GM18907 (cell line): Measurements from ENCODE around the gene KCNT1.

Experiments
- ATAC-seq: cut with Tn5 transposase; IDR thresholded peaks from one replicate; pipeline ENCODE4 v1.9.1; 2021; ENCODE audit warnings: mild to moderate bottlenecking, moderate library complexity; ENCODE audit not compliant: unreplicated experiment

The KCNT1 gene

GRCh38 chr9:135815830-135816650, 114.1 kb downstream of the KCNT1 start:
- ATAC-seq, result no peak

- ATAC-seq, result no peak
These were observed 114.6 kb downstream of the KCNT1 start for GRCh38 chr9:135816651-135816970.

- ATAC-seq, result no peak
These were observed 116.1 kb downstream of the KCNT1 start for GRCh38 chr9:135817951-135818717.

GRCh38 chr9:135818718-135819475, 116.9 kb downstream of the KCNT1 start:
- ATAC-seq, result no peak

- ATAC-seq, result no peak
These were observed 117.9 kb downstream of the KCNT1 start for GRCh38 chr9:135819905-135820304.

DNA sequence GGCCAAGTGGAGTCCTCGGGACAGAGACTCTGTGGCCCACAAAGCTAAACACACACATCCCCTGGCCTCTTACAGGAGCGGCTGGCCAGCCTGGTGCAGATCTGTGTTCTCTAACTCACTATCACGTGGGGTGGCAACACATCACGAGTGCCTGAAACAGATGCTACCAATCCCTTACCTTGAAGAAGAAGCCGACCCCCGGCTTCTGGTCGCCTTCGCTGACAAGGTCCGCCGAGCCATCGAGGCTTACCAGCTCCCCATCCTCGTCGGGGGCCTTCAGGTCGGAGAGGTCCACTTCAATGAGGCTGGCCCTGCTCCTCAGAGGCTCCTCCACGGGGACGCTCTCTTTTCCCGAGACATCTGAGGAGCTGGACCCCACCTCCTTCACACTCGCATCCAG, 118.7 kb downstream of the KCNT1 start:
- ATAC-seq, result no peak

DNA sequence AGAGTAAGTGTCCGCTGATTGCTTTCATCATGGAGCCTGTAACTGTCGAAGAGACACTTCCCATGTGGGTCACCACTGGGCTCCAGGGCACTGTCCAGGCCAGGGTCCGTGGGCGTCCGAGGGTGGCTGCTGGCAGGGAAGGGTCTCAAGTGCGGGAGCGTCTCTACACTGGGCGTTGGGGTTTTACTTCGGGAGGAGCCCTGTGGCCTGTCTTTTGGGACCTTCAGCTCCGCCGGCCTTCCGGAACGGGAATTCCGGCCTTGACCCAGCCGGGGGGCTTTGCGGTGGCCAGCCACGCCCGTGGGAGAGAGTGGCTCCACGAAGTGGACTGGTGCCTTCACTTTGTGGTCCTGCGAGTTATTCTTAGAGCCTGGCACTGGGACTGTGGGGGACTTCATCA, 119.1 kb downstream of the KCNT1 start:
- no peak for ATAC-seq

DNA sequence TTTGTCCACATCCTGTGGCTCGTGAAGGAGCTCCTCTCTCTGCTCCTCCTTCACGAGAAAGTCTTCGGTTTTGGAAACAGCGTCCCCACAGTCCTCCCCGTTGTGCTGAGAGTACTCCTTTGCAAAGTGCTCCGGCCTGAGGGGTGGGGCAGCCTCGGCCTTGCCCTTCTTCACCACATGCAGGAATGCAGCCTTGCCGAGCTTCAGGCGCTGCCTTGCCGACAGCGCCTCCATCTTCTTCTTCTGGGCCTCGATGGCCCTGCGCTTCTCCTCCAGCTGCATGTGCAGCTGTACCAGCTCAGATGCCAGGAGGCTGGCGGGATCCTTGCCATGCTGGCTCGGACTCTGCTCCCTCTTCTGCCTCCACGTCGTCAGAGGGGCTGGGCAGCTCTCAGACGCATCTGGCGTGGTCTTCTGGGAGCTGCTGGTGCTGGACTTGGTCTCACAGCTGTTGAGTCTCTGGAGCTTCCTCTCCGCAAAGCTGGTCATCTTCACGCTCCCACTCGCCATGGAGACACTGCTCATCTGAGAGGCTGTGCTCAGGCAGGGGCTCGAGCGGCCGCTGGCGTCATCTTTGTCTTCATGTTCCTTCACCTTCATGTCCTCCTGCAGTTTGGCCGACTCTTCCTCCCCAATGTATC, 119.9 kb downstream of the KCNT1 start:
- ATAC-seq, result no peak

DNA sequence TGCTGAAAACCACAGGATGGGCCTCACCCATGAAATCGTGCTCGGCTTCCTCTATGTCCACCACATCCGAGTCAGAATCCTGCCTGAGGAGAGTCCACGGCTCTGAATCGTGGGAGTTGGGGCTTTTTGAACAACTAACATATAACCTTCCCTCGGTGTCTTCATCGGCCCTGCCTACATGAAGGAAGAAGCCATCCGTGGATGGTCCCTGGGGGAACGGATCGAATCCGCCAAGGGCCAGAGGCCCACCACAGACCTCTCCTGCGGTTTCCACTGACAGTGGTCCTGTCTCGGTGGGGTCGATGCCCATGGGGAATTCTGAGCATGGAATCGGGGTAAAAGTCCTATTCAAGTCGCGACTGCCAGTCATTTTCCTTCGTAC, 120.4 kb downstream of the KCNT1 start:
- no peak for ATAC-seq

GRCh38 chr9:135823036-135823435, 121.1 kb downstream of the KCNT1 start:
- no peak for ATAC-seq

DNA sequence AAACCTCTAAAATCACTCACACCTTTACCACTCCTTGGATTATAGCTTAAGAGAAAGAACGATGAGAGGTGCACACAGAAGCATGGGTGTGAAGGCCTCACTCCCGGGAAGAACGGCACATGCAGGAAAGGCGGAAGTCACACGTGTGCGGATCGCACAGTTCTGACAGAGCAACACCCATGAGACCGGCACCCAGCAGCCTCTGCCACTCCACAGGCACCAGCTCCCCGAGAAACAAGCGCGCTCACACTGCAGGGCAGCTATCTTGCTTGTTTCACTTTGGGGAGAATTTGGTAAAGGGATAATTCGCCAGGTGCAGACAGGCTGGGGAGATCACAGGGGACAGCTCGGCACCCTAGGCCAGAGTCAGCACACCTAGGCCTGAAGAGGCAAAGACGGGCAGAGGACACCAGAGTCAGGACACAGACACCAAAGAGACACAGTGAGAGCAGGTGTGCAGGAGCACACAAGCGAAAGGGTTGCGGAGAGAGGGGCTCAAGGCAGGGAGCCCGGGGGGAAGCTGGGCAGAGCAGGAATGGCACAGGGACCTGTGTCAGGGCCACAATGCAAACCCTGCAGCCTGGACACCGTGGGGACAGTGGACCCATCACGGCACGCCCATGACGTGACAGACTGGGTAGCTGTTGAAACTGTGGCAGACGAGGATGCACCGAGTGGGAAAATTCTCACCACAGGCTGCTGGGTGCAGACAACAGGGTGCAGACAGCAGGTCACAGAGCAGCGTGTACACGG, 123.6 kb downstream of the KCNT1 start:
- no peak for ATAC-seq

DNA sequence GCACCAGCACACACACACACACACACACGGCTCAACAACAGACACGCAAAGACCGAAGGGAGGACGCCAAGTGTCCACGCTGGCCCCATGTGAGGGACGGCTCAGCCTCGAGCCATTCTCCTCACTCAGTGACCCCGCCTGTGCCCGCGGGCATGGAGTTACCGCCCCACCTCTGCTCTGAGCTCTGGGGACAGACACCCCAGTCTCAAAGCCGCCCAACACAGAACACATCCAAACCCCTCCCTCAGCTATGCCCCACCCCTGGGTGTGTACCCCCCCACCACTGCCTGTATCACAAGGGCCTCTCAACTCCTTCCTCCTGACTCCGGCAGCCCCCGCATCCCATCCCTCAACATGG, 124.2 kb downstream of the KCNT1 start:
- ATAC-seq, result no peak

- no peak for ATAC-seq
These were observed 125.3 kb downstream of the KCNT1 start for GRCh38 chr9:135827301-135827700.

- ATAC-seq, result no peak
These were observed 126.0 kb downstream of the KCNT1 start for GRCh38 chr9:135827866-135828580.

GRCh38 chr9:135828656-135829055, 126.7 kb downstream of the KCNT1 start:
- no peak for ATAC-seq

DNA sequence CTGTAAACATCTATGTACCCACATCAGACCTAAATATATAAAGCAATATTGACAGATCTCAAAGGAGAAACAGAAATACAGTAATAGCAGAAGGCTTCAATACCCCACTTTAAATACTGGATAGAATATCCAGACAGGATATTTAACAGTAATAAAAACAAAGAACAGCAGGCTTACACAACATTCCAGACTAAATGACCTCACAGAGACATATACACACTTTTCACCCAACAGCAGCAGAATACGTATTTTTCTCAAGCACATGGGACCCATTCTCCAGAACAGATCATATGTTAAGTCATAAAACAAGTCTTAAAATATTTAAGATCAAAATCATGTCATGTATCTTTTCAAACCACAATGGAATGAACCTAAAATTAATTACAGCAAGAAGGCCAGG, 128.5 kb downstream of the KCNT1 start:
- ATAC-seq, result no peak

- no peak for ATAC-seq
These were observed 131.9 kb downstream of the KCNT1 start for GRCh38 chr9:135833864-135834263.

GRCh38 chr9:135835131-135835530, 133.1 kb downstream of the KCNT1 start:
- ATAC-seq, result no peak

GRCh38 chr9:135839516-135839915, 137.5 kb downstream of the KCNT1 start:
- no peak for ATAC-seq

DNA sequence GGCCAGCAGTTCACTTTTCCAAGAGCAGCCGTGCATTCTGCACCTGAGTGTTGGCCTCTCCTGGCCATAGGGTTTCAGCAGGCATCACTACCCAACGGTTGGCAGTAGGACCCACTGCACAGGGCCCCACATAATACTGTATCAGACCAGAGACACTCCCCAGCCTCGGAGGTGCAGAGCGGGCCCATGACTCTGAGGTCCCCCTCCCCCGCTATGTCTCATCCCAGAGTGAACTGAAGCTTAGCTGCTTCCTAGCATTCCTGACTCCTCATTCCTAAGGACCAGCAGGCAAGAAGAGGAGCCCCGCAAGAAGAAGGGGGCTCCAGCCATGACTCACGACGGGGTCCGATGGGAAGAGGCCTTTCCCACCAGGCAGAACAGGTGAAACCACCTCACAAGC, 138.1 kb downstream of the KCNT1 start:
- no peak for ATAC-seq
